ENCODE data around the gene WDR62.

WDR62 gene

GRCh38 chr19:36013280-36014011, 41.3 kb upstream of the WDR62 start:
- peak overlapping the region; percentile 76; the same call in 1 of the 2 replicates for H3K27ac ChIP-seq
- TF ChIP-seq CTCF (conservative IDR thresholded peaks at IDR 0.05) = no peak

- peak within 1 kb of the TSS; percentile 76; the same call in 1 of the 2 replicates for H3K27ac ChIP-seq
- TF ChIP-seq CTCF (conservative IDR thresholded peaks at IDR 0.05) = 0 out of 2 replicates have a peak, but pooled peaks have one; percentile 10
Observed at GRCh38 chr19:36014012-36014924, 40.4 kb upstream of the WDR62 start, which contains the start of gene ALKBH6. TSS of gene ALKBH6 (minus strand) at chr19:36014213. CDS start at chr19:36013397, 816 bp downstream.

- no peak overlapping the region for H3K27ac ChIP-seq
- TF ChIP-seq CTCF (conservative IDR thresholded peaks at IDR 0.05) = no peak
Observed at GRCh38 chr19:36019061-36019670, 35.5 kb upstream of the WDR62 start.

GRCh38 chr19:36023432-36023831, 31.3 kb upstream of the WDR62 start:
- no peak for TF ChIP-seq CTCF (conservative IDR thresholded peaks at IDR 0.05)
- H3K27ac ChIP-seq = no peak overlapping the region

- no peak overlapping the region for H3K27ac ChIP-seq
- no peak for TF ChIP-seq CTCF (conservative IDR thresholded peaks at IDR 0.05)
Observed at GRCh38 chr19:36025541-36025940, 29.2 kb upstream of the WDR62 start.

- no peak overlapping the region for H3K27ac ChIP-seq
- TF ChIP-seq CTCF (conservative IDR thresholded peaks at IDR 0.05) = no peak
Observed at GRCh38 chr19:36026091-36026876, 28.4 kb upstream of the WDR62 start.
